Rectal smooth muscle tissue (tissue), 1 donor: ENCODE measurements around the gene TIMP3.
"Not testable (repeated sequence)": the region's sequence is repeated elsewhere in the genome, so short reads cannot be mapped to it uniquely, and the experiment has no call there.

Experiments used
- H3K27ac ChIP-seq: one replicate; pipeline ENCODE4 v1.7.0; 2013; ENCODE audit warnings: low read depth, low read length, inconsistent platforms
- H3K27me3 ChIP-seq: one replicate; pipeline ENCODE4 v1.7.0; 2013; ENCODE audit warnings: low read length; ENCODE audit not compliant: control insufficient read depth, insufficient read depth
- H3K36me3 ChIP-seq: one replicate; pipeline ENCODE4 v1.7.0; 2013; ENCODE audit warnings: low read length; ENCODE audit not compliant: control insufficient read depth, insufficient read depth
- H3K4me1 ChIP-seq: one replicate; pipeline ENCODE4 v1.7.0; 2013; ENCODE audit warnings: low read length; ENCODE audit not compliant: control insufficient read depth, insufficient read depth
- H3K4me3 ChIP-seq: one replicate; pipeline ENCODE4 v1.7.0; 2013; ENCODE audit warnings: low read length
- H3K9ac ChIP-seq: one replicate; pipeline ENCODE4 v1.7.0; 2013; ENCODE audit warnings: low read length

TIMP3 gene

GRCh38 chr22:32858957-32859356 lies 57.5 kb downstream of the TIMP3 start:
- Histone ChIP-seq H3K27ac (no peak overlapping the region), H3K4me3 (no peak overlapping the region), H3K9ac (no peak overlapping the region), H3K4me1 (no peaks in the 10 kb centered on the region), H3K27me3 (no peaks in the 10 kb centered on the region), H3K36me3 (peaks cover 17% of the 10 kb centered on the region)

- Histone ChIP-seq H3K27me3 (no peaks in the 10 kb centered on the region), H3K27ac (no peak overlapping the region), H3K36me3 (peaks cover 14% of the 10 kb centered on the region), H3K9ac (no peak overlapping the region), H3K4me3 (no peak overlapping the region), H3K4me1 (no peaks in the 10 kb centered on the region)
Observed at GRCh38 chr22:32859743-32860142, 58.2 kb downstream of the TIMP3 start.

- Histone ChIP-seq H3K27me3 (no peaks in the 10 kb centered on the region), H3K36me3 (peaks cover 14% of the 10 kb centered on the region), H3K9ac (no peak overlapping the region), H3K27ac (no peak overlapping the region), H3K4me3 (no peak overlapping the region), H3K4me1 (no peaks in the 10 kb centered on the region)
Observed at GRCh38 chr22:32861330-32861729, 59.8 kb downstream of the TIMP3 start.

GRCh38 chr22:32862083-32862482 lies 60.6 kb downstream of the TIMP3 start:
- no peak overlapping the region for H3K27ac ChIP-seq
- no peaks in the 10 kb centered on the region for H3K27me3 ChIP-seq
- H3K4me1 ChIP-seq = no peaks in the 10 kb centered on the region
- H3K36me3 ChIP-seq = peaks cover 13% of the 10 kb centered on the region
- H3K4me3 ChIP-seq = no peak overlapping the region
- no peak overlapping the region for H3K9ac ChIP-seq

- Histone ChIP-seq H3K9ac (no peak overlapping the region), H3K36me3 (peaks cover 10% of the 10 kb centered on the region), H3K27ac (no peak overlapping the region), H3K27me3 (no peaks in the 10 kb centered on the region), H3K4me1 (no peaks in the 10 kb centered on the region), H3K4me3 (no peak overlapping the region)
Observed at GRCh38 chr22:32862936-32863661, 61.6 kb downstream of the TIMP3 start.

- no peak overlapping the region for H3K4me3 ChIP-seq
- no peak overlapping the region for H3K9ac ChIP-seq
- H3K27ac ChIP-seq = no peak overlapping the region
- peaks cover 8% of the 10 kb centered on the region for H3K36me3 ChIP-seq
- H3K4me1 ChIP-seq = no peaks in the 10 kb centered on the region
- no peaks in the 10 kb centered on the region for H3K27me3 ChIP-seq
Observed at GRCh38 chr22:32864041-32864440, 62.5 kb downstream of the TIMP3 start.

GRCh38 chr22:32864596-32864995 lies 63.1 kb downstream of the TIMP3 start:
- H3K4me3 ChIP-seq = no peak overlapping the region
- H3K4me1 ChIP-seq = no peaks in the 10 kb centered on the region
- peaks cover 5% of the 10 kb centered on the region for H3K36me3 ChIP-seq
- no peaks in the 10 kb centered on the region for H3K27me3 ChIP-seq
- no peak overlapping the region for H3K27ac ChIP-seq
- H3K9ac ChIP-seq = no peak overlapping the region

GRCh38 chr22:32866953-32867352 lies 65.4 kb downstream of the TIMP3 start:
- Histone ChIP-seq H3K27ac (no peak overlapping the region), H3K27me3 (no peaks in the 10 kb centered on the region), H3K4me1 (no peaks in the 10 kb centered on the region), H3K4me3 (no peak overlapping the region), H3K36me3 (no peaks in the 10 kb centered on the region), H3K9ac (no peak overlapping the region)

- Histone ChIP-seq H3K9ac (no peak overlapping the region), H3K4me3 (no peak overlapping the region), H3K27ac (no peak overlapping the region), H3K4me1 (no peaks in the 10 kb centered on the region), H3K27me3 (no peaks in the 10 kb centered on the region), H3K36me3 (no peaks in the 10 kb centered on the region)
Observed at GRCh38 chr22:32868946-32869345, 67.4 kb downstream of the TIMP3 start.

- Histone ChIP-seq H3K27ac (no peak overlapping the region), H3K36me3 (no peaks in the 10 kb centered on the region), H3K9ac (no peak overlapping the region), H3K27me3 (no peaks in the 10 kb centered on the region), H3K4me3 (no peak overlapping the region), H3K4me1 (no peaks in the 10 kb centered on the region)
Observed at GRCh38 chr22:32870474-32870873, 69.0 kb downstream of the TIMP3 start.

GRCh38 chr22:32873604-32874003 lies 72.1 kb downstream of the TIMP3 start:
- not testable (repeated sequence) for H3K36me3 ChIP-seq, H3K4me1 ChIP-seq, H3K4me3 ChIP-seq, H3K27me3 ChIP-seq, H3K9ac ChIP-seq, H3K27ac ChIP-seq

GRCh38 chr22:32874385-32874784 lies 72.9 kb downstream of the TIMP3 start:
- no peak overlapping the region for H3K27ac ChIP-seq
- H3K36me3 ChIP-seq = no peaks in the 10 kb centered on the region

GRCh38 chr22:32874976-32875375 lies 73.5 kb downstream of the TIMP3 start:
- Histone ChIP-seq H3K27ac (no peak overlapping the region), H3K4me1 (no peaks in the 10 kb centered on the region), H3K4me3 (no peak overlapping the region), H3K36me3 (no peaks in the 10 kb centered on the region), H3K9ac (no peak overlapping the region), H3K27me3 (no peaks in the 10 kb centered on the region)

More at GRCh38 chr22:32874385-32874784, 72.9 kb downstream of the TIMP3 start:
- H3K9ac ChIP-seq = no peak overlapping the region
- H3K4me3 ChIP-seq = no peak overlapping the region
- H3K27me3 ChIP-seq = no peaks in the 10 kb centered on the region
- no peaks in the 10 kb centered on the region for H3K4me1 ChIP-seq
